MM.1S (cell line): ENCODE measurements around the gene APOBEC3A.
A peak's percentile ranks its signal among the peaks of the same experiment; 100 is the strongest.

Experiments
- DNase-seq: peaks from one replicate; pipeline ENCODE4 v3.0.0-alpha.2; 2015
- H2AFZ ChIP-seq: fragments of 300-600 bp; sonication (generic); 2 replicates; pipeline ENCODE4 v1.6.0; 2016; ENCODE audit warnings: antibody characterized with exemption, low read length
- H3F3A ChIP-seq: fragments of 300-600 bp; sonication (generic); 2 replicates; pipeline ENCODE4 v1.6.1; 2016; ENCODE audit warnings: mild to moderate bottlenecking, antibody characterized with exemption, low read length, moderate library complexity, mixed read lengths; ENCODE audit not compliant: insufficient read depth
- H3K27ac ChIP-seq: fragments of 300-600 bp; sonication (generic); 2 replicates; pipeline ENCODE4 v1.5.1; 2016; ENCODE audit warnings: mild to moderate bottlenecking, low read length
- H3K27me3 ChIP-seq: fragments of 300-600 bp; sonication (generic); replicated peaks from 2 replicates; pipeline ENCODE4 v1.6.0; 2016; ENCODE audit warnings: low read length; ENCODE audit not compliant: insufficient read depth
- H3K36me3 ChIP-seq: fragments of 300-600 bp; sonication (generic); replicated peaks from 2 replicates; pipeline ENCODE4 v1.6.1; 2016; ENCODE audit warnings: mild to moderate bottlenecking, low read length, mixed read lengths; ENCODE audit not compliant: insufficient read depth
- H3K4me1 ChIP-seq: fragments of 300-600 bp; sonication (generic); 2 replicates; pipeline ENCODE4 v1.6.1; 2016; ENCODE audit warnings: low read length, mixed read lengths
- H3K4me2 ChIP-seq: fragments of 300-600 bp; sonication (generic); 2 replicates; pipeline ENCODE4 v1.6.0; 2016; ENCODE audit warnings: low read depth, low read length
- H3K4me3 ChIP-seq: fragments of 300-600 bp; sonication (generic); 2 replicates; pipeline ENCODE4 v1.5.1; 2016; ENCODE audit warnings: low read length, mixed read lengths
- H3K79me2 ChIP-seq: fragments of 300-600 bp; sonication (generic); 2 replicates; pipeline ENCODE4 v1.6.1; 2016; ENCODE audit warnings: mixed run types, low read length, mixed read lengths
- H3K9ac ChIP-seq: fragments of 300-600 bp; sonication (generic); 2 replicates; pipeline ENCODE4 v1.6.1; 2016; ENCODE audit warnings: low read length, mixed read lengths
- H3K9me2 ChIP-seq: fragments of 300-600 bp; sonication (generic); replicated peaks from 2 replicates; pipeline ENCODE4 v1.6.1; 2016; ENCODE audit warnings: mild to moderate bottlenecking, low read length, mixed read lengths; ENCODE audit not compliant: insufficient read depth
- H3K9me3 ChIP-seq: fragments of 300-600 bp; sonication (generic); replicated peaks from 2 replicates; pipeline ENCODE4 v1.6.1; 2016; ENCODE audit warnings: mild to moderate bottlenecking, low read length, mixed read lengths; ENCODE audit not compliant: insufficient read depth
- H4K20me1 ChIP-seq: fragments of 300-600 bp; sonication (generic); 2 replicates; pipeline ENCODE4 v1.6.1; 2016; ENCODE audit warnings: mild to moderate bottlenecking, low read length, moderate library complexity, mixed read lengths; ENCODE audit not compliant: insufficient read depth
- CTCF ChIP-seq: fragments of 300-600 bp; sonication (generic); IDR thresholded peaks from 2 replicates; pipeline ENCODE4 v1.5.1; 2016; ENCODE audit warnings: antibody characterized with exemption, low read length, mixed read lengths
- EZH2 ChIP-seq: fragments of 300-600 bp; sonication (generic); optimal IDR thresholded peaks from 2 replicates; pipeline ENCODE3; 2017; ENCODE audit warnings: low read depth, mild to moderate bottlenecking, antibody characterized with exemption, low read length, mixed read lengths
- EZH2phosphoT487 ChIP-seq: fragments of 300-600 bp; sonication (generic); IDR thresholded peaks from 2 replicates; pipeline ENCODE4 v1.6.1; 2018; ENCODE audit warnings: antibody characterized with exemption, low read length

Gene APOBEC3A

DNA sequence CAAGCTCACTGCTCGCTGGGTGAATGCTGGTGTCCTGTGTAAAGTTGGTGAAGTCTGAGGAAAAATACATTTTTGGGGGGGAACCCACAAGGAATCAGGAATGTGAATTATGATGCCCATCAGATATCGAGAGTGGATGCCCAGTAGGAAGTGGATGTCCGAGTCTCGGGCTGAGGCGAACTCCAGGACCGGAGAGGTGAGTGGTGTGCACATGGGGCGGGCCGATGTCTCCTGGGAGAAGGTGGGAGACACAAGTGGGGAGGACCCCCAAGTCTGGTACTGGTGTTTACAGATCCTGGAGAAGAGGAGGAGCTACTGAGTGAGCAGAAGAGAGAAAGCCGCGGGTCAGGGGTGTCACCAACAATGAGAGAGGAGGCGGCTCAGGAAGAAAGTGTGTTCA, 19.2 kb upstream of the APOBEC3A start:
- no peak for DNase-seq
- Histone ChIP-seq H3K4me3 (no peak overlapping the region), H3K4me2 (no peak overlapping the region), H3K4me1 (peaks cover 27% of the 10 kb centered on the region), H3K79me2 (no peaks in the 10 kb centered on the region), H4K20me1 (no peaks in the 10 kb centered on the region), H3K9ac (no peak overlapping the region), H3K9me3 (no peaks in the 10 kb centered on the region), H3K9me2 (no peaks in the 10 kb centered on the region), H3K27ac (no peak overlapping the region), H3K36me3 (no peaks in the 10 kb centered on the region), H3F3A (peaks cover 15% of the 10 kb centered on the region), H2AFZ (no peak overlapping the region), H3K27me3 (peaks cover 7% of the 10 kb centered on the region)
- no peak for TF ChIP-seq CTCF
- TF ChIP-seq EZH2phosphoT487, result no peak
- TF ChIP-seq EZH2, result no peak

GRCh38 chr22:38938925-38939324, 18.5 kb upstream of the APOBEC3A start:
- Histone ChIP-seq H2AFZ (no peak overlapping the region), H3K9ac (no peak overlapping the region), H3K27me3 (peaks cover 10% of the 10 kb centered on the region), H3K9me3 (no peaks in the 10 kb centered on the region), H3K36me3 (no peaks in the 10 kb centered on the region), H3K79me2 (no peaks in the 10 kb centered on the region), H3K4me1 (peaks cover 27% of the 10 kb centered on the region), H3K9me2 (no peaks in the 10 kb centered on the region), H3K4me2 (no peak overlapping the region), H4K20me1 (no peaks in the 10 kb centered on the region), H3K4me3 (no peak overlapping the region), H3K27ac (no peak overlapping the region), H3F3A (peaks cover 15% of the 10 kb centered on the region)
- DNase-seq, result no peak
- TF ChIP-seq CTCF (no peak), EZH2 (no peak)

DNA sequence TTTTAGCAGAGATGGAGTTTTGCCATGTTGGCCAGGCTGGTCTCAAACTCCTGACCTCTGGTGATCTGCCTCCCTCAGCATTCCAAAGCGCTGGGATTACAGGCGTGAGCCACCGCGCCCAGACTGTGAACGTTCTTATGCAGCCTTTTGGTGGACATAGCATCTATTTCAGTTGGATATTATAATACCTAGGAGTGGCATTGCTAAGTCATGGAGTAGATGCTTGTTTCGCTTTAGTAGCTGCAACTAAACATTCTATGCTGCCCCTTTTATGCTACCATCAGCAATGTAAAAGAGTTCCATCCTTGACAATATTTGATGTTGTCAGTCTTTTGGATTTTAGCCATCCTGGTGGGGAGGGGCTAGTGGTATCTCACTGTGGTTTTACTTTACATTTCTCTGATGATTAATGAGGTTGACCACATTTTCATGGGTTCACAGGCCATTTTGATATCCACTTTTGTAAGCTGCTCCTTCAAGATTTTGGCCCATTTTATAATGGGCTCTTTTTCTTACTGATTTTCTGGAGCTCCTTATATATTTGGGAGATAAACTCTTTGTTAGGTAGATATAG, 16.5 kb upstream of the APOBEC3A start:
- Histone ChIP-seq H3K4me2 (peak overlapping the region; percentile 90), H3K4me3 (peak overlapping the region; percentile 57), H4K20me1 (no peaks in the 10 kb centered on the region), H3K79me2 (no peaks in the 10 kb centered on the region), H3K9me3 (no peaks in the 10 kb centered on the region), H3K4me1 (peaks cover 24% of the 10 kb centered on the region), H2AFZ (peak overlapping the region; percentile 88), H3K9me2 (no peaks in the 10 kb centered on the region), H3K27ac (peak overlapping the region; percentile 58; the same call in 1 of the 2 replicates), H3K36me3 (no peaks in the 10 kb centered on the region), H3K9ac (0 out of 2 replicates have a peak overlapping the region, but pooled peaks have one; percentile 26), H3K27me3 (peaks cover 10% of the 10 kb centered on the region), H3F3A (peaks cover 13% of the 10 kb centered on the region)
- no peak for DNase-seq
- TF ChIP-seq EZH2 (no peak), EZH2phosphoT487 (no peak), CTCF (no peak)
